Mesenteric fat pad (tissue), 1 donor: Measurements from ENCODE around the gene KHDC1L. TPM values are rescaled to one million over a fixed set of nuclear protein-coding genes. Genes with fewer than 3 reads are reported as not detected.
"Not testable (repeated sequence)": the region's sequence is repeated elsewhere in the genome, so short reads cannot be mapped to it uniquely, and the experiment has no call there.

ENCODE experiments used
- DNase-seq: peaks from one replicate; pipeline ENCODE4 v3.0.0-alpha.2; 2020; ENCODE audit warnings: low spot score
- long read RNA-seq: library from polyadenylated mRNA; unstranded; transcript quantifications from one replicate; pipeline ENCODE4 v2.0.0, GENCODE V29; 2020
- total RNA-seq: library from RNA; stranded (reverse); fragmentation: NEBNext Ultra II Directional; extraction: Animal tissue kit (Norgen Biotek cat#: 25700); gene quantifications from one replicate; pipeline ENCODE4 v1.2.1, GENCODE V29; 2021
- donor health status: DM: yes; HTN: yes; CAD: no.

Gene KHDC1L, protein sequence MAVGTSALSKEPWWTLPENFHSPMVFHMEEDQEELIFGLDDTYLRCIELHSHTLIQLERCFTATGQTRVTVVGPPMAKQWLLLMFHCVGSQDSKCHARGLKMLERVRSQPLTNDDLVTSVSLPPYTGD
- total RNA-seq: not detected
- long read RNA-seq: 0 reads

DNA sequence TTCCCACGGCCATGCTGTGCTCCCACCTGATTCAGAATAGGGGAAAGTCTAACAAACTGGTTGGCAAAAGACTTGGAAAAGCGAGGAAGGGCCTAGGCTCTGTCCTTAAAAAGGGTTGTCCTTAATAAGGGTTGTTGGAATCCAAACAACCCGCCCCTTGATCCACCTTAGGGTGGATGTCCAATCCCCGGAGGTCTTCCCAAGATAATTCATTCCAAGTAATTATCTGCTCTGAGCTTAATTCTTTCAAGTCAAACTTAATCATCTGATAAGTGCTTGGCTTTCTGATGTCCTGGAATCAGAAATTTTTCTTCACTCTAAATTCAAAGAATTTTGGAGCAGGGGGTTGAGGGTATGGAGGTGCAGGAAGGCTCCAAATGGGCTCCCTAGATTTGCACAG, at the start of gene KHDC1L:
Gene KHDC1L (minus strand): TSS at position 101 of the 400 bp plus-strand sequence. CDS start 88 bp downstream, at position 13.
- no peak for DNase-seq

DNA sequence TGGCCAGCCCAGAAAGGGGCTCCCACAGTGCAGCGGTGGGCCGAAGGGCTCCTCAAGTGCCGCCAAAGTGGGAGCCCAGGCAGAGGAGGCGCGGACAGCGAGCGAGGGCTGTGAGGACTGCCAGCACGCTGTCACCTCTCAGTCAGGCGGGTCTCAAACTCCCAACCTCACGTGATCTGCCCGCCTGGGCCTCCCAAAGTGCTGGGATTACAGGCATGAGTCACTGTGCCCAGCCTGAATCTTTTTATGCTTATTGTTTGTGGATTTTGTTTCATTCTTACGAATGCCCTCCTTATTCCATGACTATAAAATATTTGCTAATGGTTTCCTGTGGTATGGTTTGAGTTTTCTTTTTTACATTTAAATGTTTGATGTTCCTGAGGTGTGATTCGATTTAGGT, 44.0 kb upstream of the KHDC1L start:
- not testable (repeated sequence) for DNase-seq

DNA sequence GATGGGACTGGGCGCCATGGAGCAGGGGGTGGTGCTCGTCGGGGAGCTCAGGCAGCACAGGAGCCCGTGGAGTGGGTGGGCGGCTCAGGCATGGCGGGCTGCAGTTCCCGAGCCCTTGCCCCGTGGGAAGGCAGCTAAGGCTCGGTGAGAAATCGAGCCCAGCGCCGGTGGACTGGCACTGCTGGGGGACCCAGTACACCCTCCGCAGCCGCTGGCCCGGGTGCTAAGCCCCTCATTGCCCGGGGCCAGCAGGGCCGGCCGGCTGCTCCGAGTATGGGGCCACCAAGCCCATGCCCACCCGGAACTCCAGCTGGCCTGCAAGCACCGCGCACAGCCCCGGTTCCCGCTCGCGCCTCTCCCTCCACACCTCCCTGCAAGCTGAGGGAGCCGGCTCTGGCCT, 43.6 kb upstream of the KHDC1L start:
- not testable (repeated sequence) for DNase-seq

DNA sequence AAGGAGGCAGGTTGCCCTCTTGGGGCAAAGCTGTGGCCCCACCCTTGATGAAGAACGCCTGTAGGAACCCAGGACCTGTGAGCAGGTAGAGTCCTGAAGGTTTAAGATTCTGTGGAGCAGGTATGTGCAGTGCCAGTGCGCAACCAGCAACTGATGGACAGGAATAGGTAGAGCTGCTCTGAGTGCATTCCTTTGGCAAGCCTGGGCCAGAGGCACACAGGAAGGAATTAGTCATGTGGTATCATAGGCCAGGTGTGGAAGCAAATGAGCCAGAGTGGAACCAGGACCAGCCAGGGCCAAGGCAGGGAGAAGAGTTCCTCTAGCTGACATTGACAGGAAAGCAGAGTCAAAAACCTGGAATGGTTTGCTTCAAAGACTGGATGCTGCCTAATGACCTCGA, 39.1 kb upstream of the KHDC1L start:
- DNase-seq: no peak

DNA sequence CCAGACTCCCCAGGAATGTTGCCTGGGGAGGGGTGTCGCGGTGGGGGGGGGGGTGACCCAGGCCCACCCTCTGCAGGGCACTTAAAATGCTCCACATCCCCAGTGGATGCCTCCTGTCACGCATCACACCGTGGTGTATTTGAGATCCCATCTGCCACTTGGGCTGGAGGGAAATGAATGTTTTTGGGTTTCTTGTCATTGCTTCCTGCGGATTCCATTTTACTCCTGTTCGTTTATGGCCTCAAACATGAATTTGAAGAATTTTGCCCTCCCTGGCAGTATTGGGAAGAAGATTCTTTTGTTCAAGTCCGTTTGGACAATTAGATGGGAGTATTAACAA, 38.2 kb upstream of the KHDC1L start:
- DNase-seq: no peak

DNA sequence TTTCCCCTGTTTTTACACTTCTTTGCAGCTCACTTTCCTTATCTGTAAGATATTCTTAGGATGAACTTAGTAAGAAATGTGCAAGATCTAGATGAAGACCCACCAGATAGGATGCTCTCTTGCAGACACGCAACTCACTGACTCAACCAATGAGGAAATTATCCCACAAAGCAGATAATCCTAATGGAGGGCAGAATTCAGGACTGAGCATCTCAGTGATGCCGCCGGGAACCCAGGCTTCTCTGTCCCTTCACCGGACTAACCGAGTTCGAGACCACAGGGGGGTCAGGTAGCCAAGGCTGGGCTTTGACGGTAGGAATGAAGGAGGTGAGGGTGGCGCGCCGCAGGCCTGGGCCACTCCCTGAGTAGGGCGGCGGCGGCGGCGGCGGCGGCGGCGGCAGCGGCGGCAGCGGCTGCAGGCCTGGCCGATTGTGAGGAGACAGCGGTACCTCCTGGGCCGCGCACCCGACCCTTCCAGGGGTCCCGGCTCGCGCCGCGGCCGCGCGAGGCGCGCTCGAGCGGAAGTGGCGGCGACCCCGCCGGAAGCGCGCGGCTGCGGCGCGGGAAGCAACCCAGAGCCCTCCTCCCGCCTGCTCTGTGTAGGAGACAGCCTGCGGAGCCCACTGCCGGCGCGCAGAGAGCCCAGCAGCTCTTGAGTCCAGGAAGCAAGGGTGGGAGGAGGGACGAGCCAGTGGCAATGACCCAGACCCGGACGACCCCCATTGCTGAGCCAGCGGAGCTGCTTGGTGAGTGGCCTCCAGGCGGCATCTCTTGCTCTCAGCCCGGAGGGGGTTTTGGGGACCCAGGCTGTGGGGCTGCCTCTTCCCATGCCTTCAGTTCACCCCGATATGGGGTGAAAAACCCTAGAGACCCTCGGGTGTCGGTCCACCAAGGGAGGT, 37.6 kb upstream of the KHDC1L start, which contains the start of gene KHDC1:
Gene KHDC1 (minus strand): TSS at position 526 of the 899 bp plus-strand sequence. CDS start 20,679 bp downstream, outside the sequence.
- no peak for DNase-seq

DNA sequence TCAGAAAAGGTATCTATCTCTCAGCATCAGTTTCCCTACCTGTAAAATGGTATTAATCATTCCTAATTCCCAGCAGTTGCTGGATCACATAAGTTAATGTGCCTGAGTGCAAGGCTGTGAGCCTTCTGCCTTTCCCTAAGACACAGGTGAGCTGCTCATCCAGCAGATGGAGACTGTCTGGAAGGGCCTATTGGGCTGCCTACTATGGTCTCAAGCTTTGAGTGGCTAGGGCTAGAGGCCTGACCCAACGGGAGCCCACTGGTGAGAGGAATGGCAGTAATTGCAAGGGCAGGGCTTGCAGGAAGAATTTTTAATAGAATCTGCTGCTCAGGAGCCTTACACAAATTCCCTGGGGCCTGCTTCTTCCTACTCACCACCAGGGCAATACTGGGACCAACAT, 33.4 kb upstream of the KHDC1L start:
- DNase-seq: no peak

DNA sequence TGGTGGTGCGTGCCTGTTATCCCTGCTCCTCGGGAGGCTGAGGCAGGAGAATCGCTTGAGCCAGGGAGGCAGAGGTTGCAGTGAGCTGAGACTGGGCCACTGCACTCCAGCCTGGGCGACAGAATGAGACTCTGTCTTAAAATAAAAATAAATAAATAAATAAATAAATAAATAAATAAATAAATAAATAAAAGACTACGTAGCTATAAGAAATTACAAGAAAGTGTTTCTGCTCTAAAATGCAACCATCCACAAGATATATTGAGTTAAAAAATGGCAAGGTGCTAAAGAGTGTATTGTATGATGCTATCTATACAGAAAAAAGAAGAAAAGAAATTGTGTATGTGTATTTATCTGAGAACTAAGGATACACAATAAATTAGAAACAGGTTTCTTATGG, 29.0 kb upstream of the KHDC1L start:
- not testable (repeated sequence) for DNase-seq

DNA sequence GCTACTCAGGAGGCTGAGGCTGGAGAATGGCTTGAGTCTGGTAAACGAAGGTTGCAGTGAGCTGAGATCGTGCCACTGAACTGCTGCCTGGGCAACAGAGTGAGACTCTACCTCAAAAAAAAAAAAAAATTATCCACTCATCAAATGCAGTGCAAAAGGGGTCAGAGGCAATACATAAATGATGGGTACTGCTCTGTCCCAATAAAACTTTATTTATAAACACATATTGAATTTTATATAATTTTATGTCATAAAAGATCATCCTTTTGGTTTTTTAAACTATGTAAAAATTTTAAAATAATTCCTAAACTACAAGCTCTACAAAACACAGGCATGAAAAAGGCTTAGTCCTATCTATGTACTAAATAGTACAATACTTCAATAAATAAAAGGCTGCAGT, 27.4 kb upstream of the KHDC1L start:
- DNase-seq: no peak

DNA sequence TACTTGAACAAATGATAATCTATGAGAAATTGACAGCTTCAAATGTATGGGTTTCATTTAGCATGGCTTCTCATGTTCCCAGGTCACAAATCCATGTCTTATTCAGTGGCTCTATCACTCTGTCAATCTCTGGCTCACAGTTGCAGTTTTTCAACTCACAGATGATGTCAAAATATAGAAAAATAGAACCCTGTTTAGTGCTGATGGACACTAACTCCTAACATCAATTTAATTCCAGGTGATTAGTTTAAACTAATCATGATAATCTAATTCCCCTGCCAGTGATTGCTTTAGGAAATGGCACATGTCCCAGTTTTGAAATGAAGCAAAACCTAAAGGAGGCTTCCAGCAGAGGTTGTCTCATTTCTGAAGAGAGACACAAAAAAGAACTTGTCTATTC, 24.7 kb upstream of the KHDC1L start:
- no peak for DNase-seq

DNA sequence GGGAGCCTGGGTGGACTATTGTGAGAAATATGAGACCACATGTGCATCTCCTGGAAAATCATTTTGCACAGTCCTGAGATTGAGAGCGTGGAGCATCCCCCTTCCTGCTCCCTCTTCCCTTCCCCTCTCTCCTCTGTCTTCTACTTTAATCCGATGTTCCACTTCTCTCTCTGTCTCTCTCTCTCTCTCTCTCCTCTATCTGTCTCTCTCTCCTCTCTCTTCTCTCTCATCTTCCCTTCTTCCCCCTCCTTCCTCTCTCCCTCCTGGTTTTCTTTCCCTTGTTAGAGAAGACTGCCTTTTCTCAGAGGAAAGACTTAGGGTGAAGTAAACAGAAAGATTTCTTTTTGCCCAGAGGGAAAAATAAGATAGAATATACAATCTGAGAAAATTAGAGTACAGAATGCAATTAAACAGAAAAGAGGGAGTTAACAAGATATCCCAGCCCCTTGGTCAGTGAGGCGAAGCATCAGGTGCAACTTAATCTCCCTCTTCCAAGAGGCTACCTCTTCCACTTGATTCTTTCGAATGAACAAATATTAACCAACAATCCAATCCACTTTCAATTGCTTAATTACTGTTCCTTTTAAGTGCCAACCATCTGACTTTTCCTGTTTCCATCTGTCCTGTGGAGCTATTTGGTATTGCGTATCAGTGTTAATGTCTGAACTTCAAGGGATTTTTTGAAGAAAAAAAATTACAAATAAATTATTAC, 23.1 kb upstream of the KHDC1L start:
- DNase-seq: no peak

DNA sequence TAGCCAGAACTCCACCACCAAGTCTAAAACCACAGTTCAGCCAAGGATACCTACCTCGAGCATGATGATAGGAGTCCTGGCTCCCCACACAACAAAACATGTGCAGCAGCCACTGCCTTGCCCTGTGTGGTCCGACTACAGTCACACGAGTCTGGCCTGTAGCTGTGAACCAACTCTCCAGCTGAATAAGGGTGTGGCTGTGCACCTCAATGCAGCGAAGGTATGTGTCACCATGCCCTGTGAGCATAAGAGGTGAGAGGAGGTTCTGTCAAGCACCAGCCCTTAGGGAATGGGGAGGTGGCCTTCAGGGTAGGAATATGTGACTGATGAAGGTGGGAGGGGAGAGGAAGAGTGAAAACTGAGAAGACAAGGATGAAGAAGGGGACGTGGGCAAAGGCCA, 16.7 kb upstream of the KHDC1L start:
- DNase-seq: no peak

DNA sequence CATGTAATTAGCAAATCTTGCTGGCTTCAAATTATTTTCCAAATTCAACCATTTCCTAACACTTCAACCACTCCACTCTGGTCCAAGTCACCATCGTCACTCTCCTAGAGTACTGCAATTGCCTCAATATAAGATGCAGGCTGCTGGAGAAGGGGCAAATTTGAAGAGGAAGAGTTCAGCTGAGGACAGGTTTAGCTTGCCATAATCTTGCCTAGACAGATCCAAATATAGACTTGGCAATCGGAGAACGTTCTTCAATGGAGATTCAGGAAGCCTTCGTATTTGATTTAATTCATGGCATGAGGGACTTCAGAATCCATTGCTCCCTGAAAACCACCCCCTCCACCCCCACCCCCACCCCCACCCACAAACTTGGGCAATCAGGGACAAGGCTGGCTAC, 15.4 kb upstream of the KHDC1L start:
- DNase-seq: no peak

DNA sequence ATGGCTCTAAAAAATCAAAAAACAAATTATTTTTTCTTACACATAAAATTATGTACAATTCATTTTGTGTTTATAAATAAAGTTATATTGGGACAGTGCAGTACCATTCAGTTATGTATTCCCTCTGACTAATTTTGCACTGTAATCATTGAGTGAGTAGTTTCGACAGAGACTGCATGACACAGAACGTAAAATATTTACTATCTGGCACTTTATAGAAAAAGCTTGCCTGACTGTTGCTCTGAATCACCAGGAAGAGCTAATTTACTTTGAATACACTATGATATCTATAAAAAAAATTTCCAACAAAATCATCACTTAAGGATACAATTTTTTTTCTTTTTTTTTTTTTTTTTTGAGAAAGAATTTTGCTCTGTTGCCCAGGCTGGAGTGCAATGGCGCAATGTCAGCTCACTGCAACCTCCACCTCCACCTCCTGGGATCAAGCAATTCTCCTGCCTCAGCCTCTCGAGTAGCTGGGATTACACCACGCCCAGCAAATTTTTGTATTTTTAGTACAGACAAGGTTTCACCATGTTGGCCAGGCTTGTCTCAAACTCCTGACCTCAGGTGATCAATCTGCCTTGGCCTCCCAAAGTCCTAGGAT, 11.0 kb upstream of the KHDC1L start:
- DNase-seq: no peak

DNA sequence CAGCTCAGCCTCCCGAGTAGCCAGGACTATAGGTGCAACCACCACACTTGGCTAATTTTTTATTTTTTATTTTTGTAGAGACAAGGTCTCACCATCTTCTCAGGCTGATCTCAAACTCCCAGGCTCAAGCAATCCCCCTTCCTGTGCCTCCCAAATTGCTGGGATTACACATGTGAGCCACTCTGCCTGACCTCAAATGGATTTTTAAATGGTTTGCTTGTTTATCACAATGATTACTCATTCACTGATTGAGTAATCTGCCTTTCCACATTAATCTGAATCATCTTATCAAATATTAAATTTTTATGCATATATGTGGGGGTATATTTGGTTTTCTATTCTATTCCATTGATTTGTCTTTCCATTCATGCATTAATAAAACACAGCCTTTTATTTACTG, 9.4 kb upstream of the KHDC1L start:
- DNase-seq: no peak

DNA sequence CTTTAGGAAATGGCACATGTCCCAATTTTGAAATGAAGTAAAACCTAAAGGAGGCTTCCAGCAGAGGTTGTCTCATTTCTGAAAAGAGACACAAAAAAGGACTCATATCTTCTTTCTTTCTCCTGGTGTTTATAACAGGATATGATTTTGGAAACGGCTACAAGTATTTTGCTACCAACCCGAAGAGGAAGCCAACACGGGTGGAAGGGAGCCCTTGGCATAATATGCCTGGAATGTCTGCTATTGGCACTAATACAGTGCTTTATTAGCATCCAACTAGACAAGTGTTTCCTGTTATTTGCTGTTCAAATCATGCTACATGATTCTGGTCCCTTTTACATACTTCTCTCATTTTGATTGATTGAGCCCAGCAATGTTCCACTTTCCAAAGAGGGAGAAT, 8.7 kb upstream of the KHDC1L start:
- not testable (repeated sequence) for DNase-seq

DNA sequence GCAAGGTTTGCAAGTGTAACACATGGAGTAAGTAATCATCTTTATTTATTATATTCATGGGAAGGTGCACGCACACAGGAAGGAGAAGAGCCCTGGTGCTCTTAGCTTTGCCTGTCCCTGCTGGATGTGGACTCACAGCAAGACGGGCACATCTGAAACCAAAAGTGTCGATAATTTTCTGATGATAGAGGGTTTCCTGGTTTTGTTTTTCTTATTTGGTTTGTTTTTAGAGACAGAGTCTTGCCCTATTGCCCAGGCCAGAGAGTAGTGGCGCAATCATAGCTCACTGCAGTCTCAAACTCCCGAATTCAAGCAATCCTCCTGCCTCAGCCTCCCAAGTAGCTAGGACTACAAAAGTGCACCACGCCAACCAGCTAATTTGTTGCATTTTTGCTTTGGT, 7.8 kb upstream of the KHDC1L start:
- DNase-seq: no peak

DNA sequence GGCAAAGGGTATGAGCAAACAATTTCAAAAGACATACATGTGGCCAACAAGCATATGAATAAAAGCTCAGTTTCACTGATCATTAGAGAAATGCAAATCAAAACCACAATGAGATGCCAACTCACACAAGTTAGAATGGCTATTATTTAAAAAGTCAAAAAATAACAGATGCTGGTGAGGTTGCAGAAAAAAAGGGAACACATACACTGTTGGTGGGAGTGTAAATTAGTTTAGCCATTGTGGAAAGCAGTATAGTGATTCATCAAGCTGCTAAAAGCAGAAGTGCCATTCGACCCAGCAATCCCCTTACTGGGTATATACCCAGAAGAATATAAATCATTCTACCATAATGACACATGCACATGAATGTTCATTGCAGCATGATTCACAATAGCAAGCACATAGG, 6.7 kb upstream of the KHDC1L start:
- DNase-seq: no peak

DNA sequence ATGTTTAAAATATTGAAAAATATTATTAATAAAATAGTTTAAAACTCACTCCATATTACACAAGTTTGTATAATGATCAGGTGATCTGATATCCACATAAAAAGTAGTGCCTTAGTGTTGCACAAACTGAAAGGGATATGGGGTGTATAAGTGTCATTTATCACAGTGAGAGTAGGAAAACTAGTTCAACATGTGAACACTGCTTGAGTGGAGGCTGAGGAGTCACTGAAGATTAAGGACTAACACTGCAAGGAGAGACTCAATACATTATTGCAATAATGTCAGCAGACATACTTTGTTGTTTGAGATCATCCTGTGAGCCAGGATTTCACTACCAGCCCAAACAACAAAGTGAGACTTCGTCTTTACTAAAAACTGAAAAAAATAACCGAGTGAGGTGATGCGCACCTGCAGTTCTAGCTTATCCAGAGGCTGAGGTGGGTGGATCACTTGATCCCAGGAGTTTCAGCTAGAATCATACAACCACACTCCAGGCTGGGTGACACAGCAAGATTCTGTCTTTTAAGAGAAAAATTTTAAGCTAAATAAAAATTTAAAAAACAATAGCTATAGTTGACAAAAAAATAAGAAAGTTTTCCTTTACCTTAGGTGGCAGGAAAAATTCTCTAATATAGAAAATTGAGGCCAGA, 2.4 kb upstream of the KHDC1L start:
- DNase-seq: no peak

DNA sequence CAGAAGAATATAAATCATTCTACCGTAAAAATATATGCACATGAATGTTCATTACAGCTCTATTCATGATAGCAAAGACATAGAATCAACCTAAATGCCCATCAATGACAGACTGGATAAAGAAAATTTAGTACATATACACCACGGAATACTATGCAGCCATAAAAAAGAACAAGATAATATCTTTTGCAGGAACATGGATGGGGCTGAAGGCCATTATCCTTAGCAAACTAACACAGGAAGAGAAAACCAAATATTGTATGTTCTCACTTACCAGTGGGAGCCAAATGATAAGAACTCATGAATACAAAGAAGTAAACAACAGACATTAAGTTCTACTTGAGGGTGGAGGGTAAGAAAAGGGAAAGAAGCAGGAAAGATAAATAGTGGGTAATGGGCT, 8.4 kb downstream of the KHDC1L start:
- DNase-seq: no peak

DNA sequence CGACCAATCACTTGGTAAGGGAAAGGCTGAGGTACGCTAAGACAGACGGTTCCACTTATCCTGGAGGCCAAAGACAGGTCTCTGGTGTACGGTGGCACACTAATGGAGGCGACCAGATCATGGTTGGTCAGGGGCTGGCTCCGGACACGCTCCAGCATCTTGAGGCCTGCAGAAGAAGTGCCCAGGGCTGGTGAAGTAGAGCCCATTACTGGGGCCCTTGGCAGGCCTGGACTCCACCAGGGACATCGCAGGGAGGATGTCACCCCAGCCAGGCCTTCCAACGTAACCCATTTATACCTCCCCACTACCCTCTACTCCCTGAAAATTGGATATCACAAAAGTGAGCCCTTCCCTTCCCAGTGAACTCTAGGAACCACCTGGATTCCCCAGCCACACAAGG, 16.2 kb downstream of the KHDC1L start:
- DNase-seq: no peak
